Kidney capillary endothelial cell (primary cell): Measurements from ENCODE around the gene NTN1.
"Not testable (repeated sequence)": the region's sequence is repeated elsewhere in the genome, so short reads cannot be mapped to it uniquely, and the experiment has no call there.

Experiments used
- DNase-seq: peaks from one replicate; pipeline ENCODE4 v3.0.0-alpha.2; 2018; ENCODE audit warnings: low spot score

Gene NTN1

GRCh38 chr17:9124554-9124935 lies 103.2 kb downstream of the NTN1 start:
- no peak for DNase-seq

GRCh38 chr17:9125722-9126121 lies 104.4 kb downstream of the NTN1 start:
- DNase-seq, result no peak

- no peak for DNase-seq
Observed at GRCh38 chr17:9127340-9127739, 106.0 kb downstream of the NTN1 start.

GRCh38 chr17:9131371-9131770 lies 110.1 kb downstream of the NTN1 start:
- DNase-seq, result no peak

GRCh38 chr17:9132291-9132690 lies 111.0 kb downstream of the NTN1 start:
- DNase-seq, result no peak

GRCh38 chr17:9132944-9133610 lies 111.8 kb downstream of the NTN1 start:
- no peak for DNase-seq

GRCh38 chr17:9138161-9138717 lies 116.9 kb downstream of the NTN1 start:
- DNase-seq, result no peak

GRCh38 chr17:9139695-9140094 lies 118.4 kb downstream of the NTN1 start:
- DNase-seq, result no peak

- no peak for DNase-seq
Observed at GRCh38 chr17:9140550-9141424, 119.5 kb downstream of the NTN1 start.

- DNase-seq, result no peak
Observed at GRCh38 chr17:9141425-9141753, 120.1 kb downstream of the NTN1 start.

GRCh38 chr17:9142772-9143494 lies 121.6 kb downstream of the NTN1 start:
- no peak for DNase-seq

- DNase-seq, result no peak
Observed at GRCh38 chr17:9144502-9145249, 123.4 kb downstream of the NTN1 start.

- DNase-seq, result no peak
Observed at GRCh38 chr17:9146064-9146463, 124.8 kb downstream of the NTN1 start.

GRCh38 chr17:9148905-9149525 lies 127.7 kb downstream of the NTN1 start:
- no peak for DNase-seq

- DNase-seq, result no peak
Observed at GRCh38 chr17:9150446-9151090, 129.3 kb downstream of the NTN1 start.

- DNase-seq, result no peak
Observed at GRCh38 chr17:9151091-9151490, 129.8 kb downstream of the NTN1 start.

GRCh38 chr17:9151740-9152139 lies 130.4 kb downstream of the NTN1 start:
- not testable (repeated sequence) for DNase-seq

- DNase-seq, result no peak
Observed at GRCh38 chr17:9158544-9159452, 137.5 kb downstream of the NTN1 start.

GRCh38 chr17:9162275-9162985 lies 141.1 kb downstream of the NTN1 start:
- no peak for DNase-seq
